HTR-8/SVneo (cell line): ENCODE measurements around the gene DDX1.

ENCODE experiments used
- DNase-seq: peaks from one replicate; pipeline ENCODE4 v3.0.0; 2011; ENCODE audit warnings: low spot score, mixed read lengths; ENCODE audit not compliant: insufficient read length
- FAIRE-seq: peaks from 2 replicates; lab custom pipeline; 2011; peaks lifted over from hg19 to GRCh38; lab: Jason Lieb, UNC

DDX1 gene

GRCh38 chr2:15626126-15626525 is 34.5 kb downstream of the DDX1 start:
- DNase-seq (no peak), FAIRE-seq (no peak)

- FAIRE-seq (no peak), DNase-seq (no peak)
Observed at GRCh38 chr2:15626967-15627366, 35.3 kb downstream of the DDX1 start.

DNA sequence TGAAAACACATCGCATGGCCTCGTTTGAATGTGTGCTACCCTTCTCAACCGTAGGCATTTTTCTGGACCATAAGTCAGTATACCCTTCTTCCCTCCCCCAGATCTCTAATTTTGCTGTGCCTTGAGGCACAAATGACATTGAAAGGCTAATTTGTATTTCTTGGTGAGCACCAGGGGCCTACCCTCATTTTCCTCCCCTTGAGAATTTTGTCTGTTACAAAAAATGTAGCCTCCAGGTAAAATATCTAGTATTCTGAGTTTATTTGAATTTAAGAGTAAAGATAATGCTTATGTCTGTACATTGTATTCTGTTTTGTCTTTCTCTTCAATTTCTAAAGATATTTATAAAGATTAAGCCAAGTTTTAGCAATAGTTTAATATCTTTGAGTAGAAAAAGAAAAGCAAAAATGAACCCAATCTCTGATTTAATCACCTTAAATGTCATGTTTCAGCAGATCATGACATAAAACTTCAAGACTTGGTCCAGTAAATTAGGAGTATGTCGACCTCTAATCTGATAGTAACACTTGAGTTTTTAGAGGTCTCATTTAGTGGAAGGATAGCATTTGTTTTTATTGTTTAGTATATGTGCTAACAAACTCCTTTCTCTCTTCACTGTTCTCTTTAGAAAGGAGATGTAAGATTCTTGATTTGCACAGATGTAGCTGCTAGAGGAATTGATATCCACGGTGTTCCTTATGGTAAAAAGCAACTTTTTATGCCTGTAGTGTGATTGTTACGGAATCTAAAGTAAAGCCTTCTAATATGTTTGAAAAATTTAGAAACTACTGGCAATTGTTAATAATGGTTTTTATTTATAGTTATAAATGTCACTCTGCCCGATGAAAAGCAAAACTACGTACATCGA is 36.4 kb downstream of the DDX1 start:
- FAIRE-seq (no peak), DNase-seq (no peak)

- FAIRE-seq, result no peak
- no peak for DNase-seq
Observed at GRCh38 chr2:15628899-15629855, 37.5 kb downstream of the DDX1 start.

- FAIRE-seq (no peak), DNase-seq (no peak)
Observed at GRCh38 chr2:15630121-15630977, 38.7 kb downstream of the DDX1 start.

DNA sequence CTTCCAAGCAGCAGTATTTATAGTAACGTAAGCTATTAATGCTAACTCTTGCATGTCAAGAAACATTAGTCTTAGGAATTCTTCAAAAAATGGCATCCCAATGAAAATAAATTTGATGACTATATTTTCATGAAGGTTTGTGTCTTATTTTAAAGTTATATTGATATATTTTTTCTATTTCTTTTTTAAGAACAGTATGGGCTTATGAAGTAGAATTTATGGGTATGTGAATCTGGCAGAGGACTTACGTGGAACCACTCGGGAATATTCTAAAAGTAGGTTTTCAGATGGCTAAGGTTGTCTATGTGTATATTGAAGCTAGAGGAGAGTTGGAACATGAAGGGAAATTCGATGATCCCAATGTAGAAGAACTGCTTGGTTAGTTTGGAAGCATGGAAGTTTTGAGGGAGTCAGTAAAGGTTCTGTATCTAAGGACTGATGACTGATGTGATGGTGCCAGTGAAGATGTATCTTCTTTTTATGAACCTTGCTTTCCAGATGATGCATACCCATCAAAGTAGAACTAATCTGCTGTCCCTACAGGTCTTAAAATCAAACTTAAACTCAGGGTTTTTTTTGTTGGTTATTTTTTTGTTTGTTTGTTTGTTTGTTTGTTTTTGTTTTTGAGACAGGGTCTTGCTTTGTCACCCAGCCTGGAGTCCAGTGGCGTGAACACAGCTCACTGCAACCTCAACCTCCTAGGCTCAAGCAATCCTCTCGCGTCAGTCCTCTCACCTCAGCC is 39.5 kb downstream of the DDX1 start:
- FAIRE-seq (no peak), DNase-seq (no peak)

DNA sequence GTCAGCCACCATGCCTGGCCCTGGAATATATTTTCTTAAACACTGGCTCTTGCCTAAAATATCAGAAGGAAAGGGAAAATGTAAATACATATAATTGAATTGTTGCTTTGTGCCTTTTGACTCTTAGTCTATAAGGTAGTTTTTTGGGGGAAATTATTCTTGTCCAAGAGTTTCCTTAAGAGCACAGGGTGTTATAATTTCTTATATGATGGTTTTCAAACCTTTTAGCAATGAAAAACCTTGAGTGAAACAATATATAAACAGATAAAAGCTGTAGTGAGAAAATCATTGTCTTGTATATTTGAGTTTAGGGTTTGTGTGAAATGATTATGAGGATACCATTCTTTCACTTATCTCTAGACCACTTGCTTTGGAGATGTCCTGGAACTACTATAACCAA is 40.2 kb downstream of the DDX1 start:
- FAIRE-seq (no peak), DNase-seq (no peak)

- no peak for FAIRE-seq
Observed at GRCh38 chr2:15633043-15633970, 41.6 kb downstream of the DDX1 start.

DNA sequence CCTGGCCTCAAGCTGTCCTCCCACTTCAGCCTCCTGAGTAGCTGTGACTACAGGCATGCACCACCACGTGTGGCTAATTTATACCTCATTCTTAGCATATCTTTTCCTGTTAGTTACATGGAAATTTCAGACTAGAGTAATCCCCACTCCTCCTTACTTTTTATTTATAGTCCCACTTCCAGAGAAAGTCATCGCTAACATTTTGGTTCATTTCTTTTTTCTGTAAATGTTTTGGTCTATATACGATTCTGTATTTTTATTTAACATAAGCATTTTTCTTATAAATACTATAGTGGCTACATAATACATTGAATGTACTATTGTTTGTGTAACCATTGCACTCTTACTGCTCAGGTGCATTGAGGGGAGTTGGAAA is 42.3 kb downstream of the DDX1 start:
- DNase-seq (no peak), FAIRE-seq (no peak)

More at GRCh38 chr2:15633043-15633970, 41.6 kb downstream of the DDX1 start:
- no peak for DNase-seq

DNA sequence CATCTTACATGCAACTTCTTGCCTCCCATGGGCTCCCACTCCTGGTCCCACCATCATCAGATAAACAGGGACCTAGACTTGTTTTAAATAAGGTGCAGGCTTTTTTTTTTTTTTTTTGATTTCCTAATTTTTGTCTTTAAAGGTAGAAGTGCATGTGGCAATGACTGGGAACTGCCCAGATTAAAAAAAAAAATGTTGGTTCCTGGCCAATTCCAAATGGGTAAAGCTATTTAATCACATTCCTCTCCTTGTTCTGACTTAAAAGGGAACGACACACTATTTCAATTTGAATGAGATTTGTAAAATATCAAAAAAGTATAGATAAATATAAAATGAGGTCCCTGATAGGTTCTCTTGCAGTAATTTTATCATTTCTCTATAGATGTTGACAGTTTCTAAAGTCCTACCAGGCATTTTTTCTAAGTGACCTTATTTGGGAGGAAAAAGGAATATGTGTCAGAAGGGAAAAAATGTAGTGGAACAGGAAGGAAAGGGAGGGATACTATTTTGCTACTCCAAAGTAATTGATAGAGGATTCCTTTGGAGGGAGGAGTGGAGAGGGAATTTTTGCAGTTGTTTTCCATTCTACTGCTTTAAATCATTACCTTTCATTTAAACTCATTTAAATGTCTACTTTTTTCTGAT is 43.3 kb downstream of the DDX1 start:
- no peak for DNase-seq

GRCh38 chr2:15636972-15637785 is 45.5 kb downstream of the DDX1 start:
- FAIRE-seq (no peak), DNase-seq (peak; percentile 69)

More for the DNA sequence above, 43.3 kb downstream of the DDX1 start:
- no peak for FAIRE-seq

DNA sequence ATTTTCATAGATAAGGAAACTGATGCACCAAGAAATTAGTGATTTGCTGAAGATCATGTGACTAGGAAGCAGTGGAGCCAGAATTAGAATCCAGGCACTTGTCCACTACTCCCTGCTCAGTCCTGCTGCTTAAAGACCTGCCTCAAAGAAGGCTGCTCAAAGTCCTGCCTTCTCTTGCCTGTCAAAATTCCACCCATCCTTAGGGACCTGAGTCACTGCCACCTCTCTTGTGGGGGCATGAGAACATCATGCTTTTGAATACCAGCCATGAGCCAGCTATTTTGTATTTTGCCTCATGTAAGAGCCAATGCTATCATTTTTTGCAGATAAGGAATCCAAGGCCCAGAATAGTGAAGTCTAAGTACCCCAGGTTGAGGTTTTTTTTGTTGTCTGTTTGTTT is 47.1 kb downstream of the DDX1 start:
- no peak for DNase-seq

GRCh38 chr2:15639323-15640251 is 47.9 kb downstream of the DDX1 start:
- FAIRE-seq (no peak), DNase-seq (no peak)

More for the DNA sequence above, 47.1 kb downstream of the DDX1 start:
- no peak for FAIRE-seq

GRCh38 chr2:15640261-15640711 is 48.6 kb downstream of the DDX1 start:
- no peak for FAIRE-seq
- peak; percentile 10 for DNase-seq

DNA sequence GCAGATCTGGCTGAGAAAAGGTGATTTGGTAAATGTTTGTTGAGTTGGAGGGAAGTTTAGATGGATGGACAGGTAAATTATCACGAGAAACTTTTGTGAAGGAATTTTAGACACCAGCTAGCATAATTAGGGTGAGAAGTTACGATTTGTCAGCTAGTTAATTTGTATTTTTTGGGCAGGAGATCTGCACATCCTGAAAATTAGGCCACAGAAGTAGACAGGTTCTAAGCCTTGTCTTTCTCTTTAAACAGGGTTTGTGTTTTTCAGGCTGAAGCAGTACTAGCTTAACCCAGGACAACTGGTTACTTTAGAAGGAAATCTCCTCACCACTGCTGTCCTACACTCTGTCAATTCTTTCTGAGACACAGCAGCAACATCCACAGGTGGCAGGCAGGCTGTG is 49.1 kb downstream of the DDX1 start:
- no peak for FAIRE-seq

DNA sequence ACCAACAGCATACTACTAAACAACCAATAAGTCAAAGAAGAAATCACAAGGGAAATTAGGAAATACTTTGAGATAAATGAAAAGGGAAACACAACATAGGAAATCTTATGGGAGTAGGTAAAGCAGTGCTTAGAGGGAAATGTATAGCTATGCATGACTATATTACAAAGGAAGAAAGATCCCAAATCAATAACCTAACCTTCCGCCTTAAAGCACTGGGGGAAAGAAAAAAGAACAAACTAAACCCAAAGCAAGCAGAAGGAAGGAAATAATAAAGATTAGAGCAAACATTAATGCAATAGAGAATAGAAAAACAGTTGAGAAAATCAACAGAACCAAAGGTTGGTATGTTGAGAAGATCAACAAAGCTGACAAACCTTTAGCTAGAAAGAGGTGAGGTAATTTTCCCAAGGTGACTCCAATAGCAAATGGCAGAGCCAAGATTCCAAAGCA is 49.9 kb downstream of the DDX1 start:
- no peak for FAIRE-seq

More for the DNA sequence above, 49.1 kb downstream of the DDX1 start:
- no peak for DNase-seq

More for the DNA sequence above, 49.9 kb downstream of the DDX1 start:
- no peak for DNase-seq
